Measurements from ENCODE around the gene HNRNPD.

GRCh38 chr4:82397527-82397926, 23.7 kb upstream of the HNRNPD start:
- TF ChIP-seq CTCF (IDR thresholded peaks at IDR 0.05) (no peak), POLR2A (IDR thresholded peaks at IDR 0.05) (no peak)

Measured in Peyer's patch (tissue), 4 donors.